Measurements from ENCODE around the gene LSM10.

Gene LSM10

DNA sequence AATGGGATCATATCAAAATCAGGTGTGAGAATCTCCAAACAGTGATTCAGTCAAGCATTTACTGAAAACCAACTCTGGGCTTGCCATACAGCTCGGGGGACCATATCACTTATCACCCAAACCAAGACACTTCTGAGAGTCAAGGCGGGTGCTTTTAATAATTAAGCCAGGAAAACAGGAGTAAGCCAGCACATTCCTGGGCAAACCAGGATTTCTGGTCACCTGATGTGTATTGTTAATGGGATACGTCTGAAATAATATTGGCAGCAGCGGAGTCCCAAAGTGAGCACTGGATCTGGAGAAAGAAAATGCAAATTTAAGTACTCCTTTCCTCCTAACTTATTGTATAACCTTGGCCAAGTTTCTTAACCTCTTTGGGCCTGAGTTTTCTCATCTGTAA, 34.9 kb upstream of the LSM10 start:
- Histone ChIP-seq H3K27ac (ENCODE audit: low read length) (no peak overlapping the region), H3K9me3 (ENCODE audit: control insufficient read depth in 1 of 2, low read length in 2 of 2) (no peaks in the 10 kb centered on the region), H3K4me1 (ENCODE audit: control insufficient read depth in 1 of 2, insufficient read depth in 2 of 2, low read length in 2 of 2) (no peaks in the 10 kb centered on the region), H3K36me3 (ENCODE audit: control insufficient read depth in 1 of 2, insufficient read depth in 2 of 2, low read length in 2 of 2) (peaks cover 4 to 23% of the 10 kb centered on the region in 2 donors), H3K27me3 (ENCODE audit: low read depth, low read length) (no peaks in the 10 kb centered on the region), H3K4me3 (ENCODE audit: low read depth in 1 of 2, low read length in 2 of 2) (no peak overlapping the region)

DNA sequence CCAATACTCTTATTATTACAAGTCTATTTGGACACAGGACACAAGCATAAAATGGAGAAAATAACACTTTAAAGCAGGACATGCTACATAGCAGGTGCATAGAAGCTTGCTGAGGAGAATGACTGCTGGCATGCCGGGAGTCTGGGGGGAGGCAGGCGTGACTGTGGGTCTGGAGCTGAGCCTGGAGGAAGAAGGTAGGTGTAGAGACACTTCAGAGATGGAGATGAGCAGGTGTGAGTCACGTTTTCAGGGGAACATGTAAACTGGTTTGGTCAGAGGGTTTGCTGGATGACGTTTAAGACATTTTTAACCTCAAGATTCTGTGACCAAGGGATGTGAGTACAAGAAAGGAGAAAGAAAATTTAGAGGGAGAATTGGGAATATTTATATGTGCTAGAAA, 28.1 kb upstream of the LSM10 start:
- Histone ChIP-seq H3K4me3 (ENCODE audit: low read depth in 1 of 2, low read length in 2 of 2) (no peak overlapping the region), H3K9me3 (ENCODE audit: control insufficient read depth in 1 of 2, low read length in 2 of 2) (no peaks in the 10 kb centered on the region), H3K27ac (ENCODE audit: low read length) (no peak overlapping the region), H3K27me3 (ENCODE audit: low read depth, low read length) (no peaks in the 10 kb centered on the region), H3K36me3 (ENCODE audit: control insufficient read depth in 1 of 2, insufficient read depth in 2 of 2, low read length in 2 of 2) (peaks cover 8 to 25% of the 10 kb centered on the region in 2 donors), H3K4me1 (ENCODE audit: control insufficient read depth in 1 of 2, insufficient read depth in 2 of 2, low read length in 2 of 2) (no peaks in the 10 kb centered on the region)

DNA sequence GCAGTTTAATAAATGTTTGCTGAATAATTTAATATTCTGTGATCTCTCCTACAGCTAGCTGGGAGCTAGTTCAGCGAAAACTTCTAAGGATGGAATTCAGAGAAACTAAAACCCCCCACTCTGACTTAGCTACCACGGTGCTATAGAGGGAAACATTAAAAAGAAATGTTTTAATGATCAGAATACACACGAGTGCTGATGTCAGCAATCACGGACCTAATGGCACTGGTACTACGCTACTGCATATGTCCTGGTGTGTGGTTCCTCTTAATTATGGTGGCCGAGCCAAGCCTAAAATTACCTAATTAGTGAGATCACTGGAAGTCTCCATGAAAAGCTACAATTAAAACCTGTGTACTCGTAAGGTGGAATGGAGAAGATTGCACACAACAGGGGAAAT, 23.9 kb upstream of the LSM10 start:
- Histone ChIP-seq H3K4me3 (ENCODE audit: low read depth in 1 of 2, low read length in 2 of 2) (no peak overlapping the region), H3K9me3 (ENCODE audit: control insufficient read depth in 1 of 2, low read length in 2 of 2) (no peaks in the 10 kb centered on the region), H3K36me3 (ENCODE audit: control insufficient read depth in 1 of 2, insufficient read depth in 2 of 2, low read length in 2 of 2) (peaks cover 8 to 32% of the 10 kb centered on the region in 2 donors), H3K27ac (ENCODE audit: low read length) (no peak overlapping the region), H3K27me3 (ENCODE audit: low read depth, low read length) (no peaks in the 10 kb centered on the region), H3K4me1 (ENCODE audit: control insufficient read depth in 1 of 2, insufficient read depth in 2 of 2, low read length in 2 of 2) (peaks cover 0 to 5% of the 10 kb centered on the region in 2 donors)

DNA sequence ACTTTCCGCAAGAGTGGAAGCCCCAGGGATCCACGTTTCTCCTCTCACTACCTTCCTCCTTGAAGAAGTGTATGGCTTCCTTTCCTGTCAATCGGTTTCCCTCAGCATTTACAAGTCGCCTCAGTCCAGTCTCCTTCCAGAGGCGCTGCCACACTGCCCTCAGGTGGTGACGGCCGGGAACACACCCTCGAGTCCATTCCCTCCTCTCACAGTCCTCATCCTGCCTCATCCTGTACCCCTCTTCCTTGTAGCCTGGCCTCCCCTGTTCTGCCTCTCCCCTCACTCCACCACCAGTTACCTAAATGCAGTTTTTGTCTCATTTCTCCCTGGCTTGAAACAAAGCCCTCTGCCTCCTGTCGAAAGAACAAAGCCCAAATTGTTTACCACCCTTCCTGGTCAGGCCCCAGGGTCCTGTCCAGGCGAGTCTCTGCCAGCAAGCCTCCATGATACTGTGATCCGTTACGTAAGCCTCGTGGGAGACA, 23.2 kb upstream of the LSM10 start:
- Histone ChIP-seq H3K4me3 (ENCODE audit: low read depth in 1 of 2, low read length in 2 of 2) (no peak overlapping the region), H3K27me3 (ENCODE audit: low read depth, low read length) (no peaks in the 10 kb centered on the region), H3K9me3 (ENCODE audit: control insufficient read depth in 1 of 2, low read length in 2 of 2) (no peaks in the 10 kb centered on the region), H3K4me1 (ENCODE audit: control insufficient read depth in 1 of 2, insufficient read depth in 2 of 2, low read length in 2 of 2) (peaks cover 0 to 5% of the 10 kb centered on the region in 2 donors), H3K36me3 (ENCODE audit: control insufficient read depth in 1 of 2, insufficient read depth in 2 of 2, low read length in 2 of 2) (peaks cover 8 to 31% of the 10 kb centered on the region in 2 donors), H3K27ac (ENCODE audit: low read length) (no peak overlapping the region)

DNA sequence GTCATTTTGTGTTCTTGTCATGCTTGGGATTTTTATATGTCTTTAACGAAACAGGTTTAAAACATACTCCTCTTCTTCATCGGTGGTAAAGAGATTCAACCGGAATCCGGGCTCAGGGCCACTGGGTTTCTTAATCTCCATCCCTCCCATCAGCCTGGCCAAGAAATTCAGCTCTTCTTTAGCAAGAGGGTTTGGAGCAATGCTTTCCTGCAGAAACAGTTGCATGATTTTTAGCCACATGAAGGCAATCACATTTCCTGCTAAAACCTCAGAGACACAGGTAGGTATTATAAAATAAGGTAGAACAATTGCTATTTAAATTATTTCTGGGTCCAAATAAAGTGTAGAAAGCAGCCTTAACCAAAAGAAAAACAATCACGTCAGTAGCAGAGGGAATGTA, 22.7 kb upstream of the LSM10 start:
- peaks cover 8 to 27% of the 10 kb centered on the region in 2 donors for H3K36me3 ChIP-seq (ENCODE audit: control insufficient read depth in 1 of 2, insufficient read depth in 2 of 2, low read length in 2 of 2)
- H3K27ac ChIP-seq (ENCODE audit: low read length), result no peak overlapping the region
- H3K9me3 ChIP-seq (ENCODE audit: control insufficient read depth in 1 of 2, low read length in 2 of 2), result no peaks in the 10 kb centered on the region
- no peak overlapping the region for H3K4me3 ChIP-seq (ENCODE audit: low read depth in 1 of 2, low read length in 2 of 2)
- no peaks in the 10 kb centered on the region for H3K27me3 ChIP-seq (ENCODE audit: low read depth, low read length)
- H3K4me1 ChIP-seq (ENCODE audit: control insufficient read depth in 1 of 2, insufficient read depth in 2 of 2, low read length in 2 of 2), result peaks cover 0 to 5% of the 10 kb centered on the region in 2 donors

DNA sequence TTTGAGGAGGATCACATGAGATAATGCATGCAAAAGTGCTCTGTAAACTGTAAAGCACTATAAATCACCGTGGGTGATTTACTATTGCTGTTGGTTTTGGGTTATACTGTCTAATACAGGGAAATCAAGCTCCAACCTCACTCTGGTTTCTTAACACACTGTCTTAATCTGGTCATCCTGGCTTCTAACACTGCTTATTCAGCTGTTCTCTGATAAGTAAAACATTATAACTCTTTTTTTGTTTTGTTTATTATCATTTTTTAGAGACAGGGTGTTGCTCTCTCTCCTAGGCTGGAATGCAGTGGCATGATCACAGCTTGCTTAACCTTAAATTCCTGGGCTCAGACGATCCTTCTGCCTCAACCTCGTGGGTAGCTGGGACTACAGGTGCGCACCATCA, 21.9 kb upstream of the LSM10 start:
- no peak overlapping the region for H3K4me3 ChIP-seq (ENCODE audit: low read depth in 1 of 2, low read length in 2 of 2)
- H3K4me1 ChIP-seq (ENCODE audit: control insufficient read depth in 1 of 2, insufficient read depth in 2 of 2, low read length in 2 of 2), result peaks cover 0 to 5% of the 10 kb centered on the region in 2 donors
- no peak overlapping the region for H3K27ac ChIP-seq (ENCODE audit: low read length)
- H3K9me3 ChIP-seq (ENCODE audit: control insufficient read depth in 1 of 2, low read length in 2 of 2), result no peaks in the 10 kb centered on the region
- H3K27me3 ChIP-seq (ENCODE audit: low read depth, low read length), result no peaks in the 10 kb centered on the region
- H3K36me3 ChIP-seq (ENCODE audit: control insufficient read depth in 1 of 2, insufficient read depth in 2 of 2, low read length in 2 of 2), result peaks cover 8 to 27% of the 10 kb centered on the region in 2 donors

DNA sequence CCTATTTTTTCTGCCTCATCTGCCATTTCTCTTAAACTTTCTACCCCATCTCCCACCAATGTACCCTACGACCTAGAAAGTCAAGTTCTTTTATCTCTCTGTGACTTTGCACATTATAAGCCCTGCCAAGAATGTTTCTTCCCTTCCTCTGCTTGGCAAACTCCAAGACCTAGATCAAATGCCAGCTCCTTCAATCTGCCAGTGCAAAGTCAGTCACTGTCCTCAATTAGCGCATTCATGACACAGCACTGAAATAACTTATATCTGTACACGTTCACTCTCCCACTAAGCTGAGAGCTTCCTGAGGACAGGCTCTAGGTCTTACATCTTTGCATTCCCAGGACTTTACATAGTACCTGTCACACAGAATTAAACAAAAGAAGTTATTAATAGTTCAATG, 21.4 kb upstream of the LSM10 start:
- peaks cover 0 to 5% of the 10 kb centered on the region in 2 donors for H3K4me1 ChIP-seq (ENCODE audit: control insufficient read depth in 1 of 2, insufficient read depth in 2 of 2, low read length in 2 of 2)
- no peaks in the 10 kb centered on the region for H3K9me3 ChIP-seq (ENCODE audit: control insufficient read depth in 1 of 2, low read length in 2 of 2)
- H3K27ac ChIP-seq (ENCODE audit: low read length), result no peak overlapping the region
- H3K27me3 ChIP-seq (ENCODE audit: low read depth, low read length), result no peaks in the 10 kb centered on the region
- H3K4me3 ChIP-seq (ENCODE audit: low read depth in 1 of 2, low read length in 2 of 2), result no peak overlapping the region
- H3K36me3 ChIP-seq (ENCODE audit: control insufficient read depth in 1 of 2, insufficient read depth in 2 of 2, low read length in 2 of 2), result peaks cover 8 to 27% of the 10 kb centered on the region in 2 donors

DNA sequence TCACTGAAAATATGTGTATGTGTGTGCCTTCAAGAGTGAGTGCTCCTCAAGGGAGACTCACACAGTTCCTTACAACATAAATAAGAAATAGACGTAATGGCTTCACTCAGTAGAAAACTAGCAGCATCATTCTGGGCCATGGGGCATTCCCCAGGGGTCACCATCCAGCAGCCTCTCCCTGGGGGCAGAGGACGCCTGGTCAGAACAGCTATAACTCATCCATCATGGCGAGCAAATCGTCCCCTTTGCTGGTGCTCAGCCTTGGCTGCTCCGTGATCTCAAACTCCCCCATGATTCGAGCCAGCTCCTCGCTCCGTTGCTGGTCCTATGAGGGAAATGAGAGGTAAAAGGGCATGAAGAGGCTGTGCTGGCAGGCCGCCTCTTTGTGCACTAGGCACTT, 20.2 kb upstream of the LSM10 start:
- no peak overlapping the region for H3K27ac ChIP-seq (ENCODE audit: low read length)
- H3K36me3 ChIP-seq (ENCODE audit: control insufficient read depth in 1 of 2, insufficient read depth in 2 of 2, low read length in 2 of 2), result peaks cover 5 to 24% of the 10 kb centered on the region in 2 donors
- no peaks in the 10 kb centered on the region for H3K9me3 ChIP-seq (ENCODE audit: control insufficient read depth in 1 of 2, low read length in 2 of 2)
- no peaks in the 10 kb centered on the region for H3K27me3 ChIP-seq (ENCODE audit: low read depth, low read length)
- H3K4me1 ChIP-seq (ENCODE audit: control insufficient read depth in 1 of 2, insufficient read depth in 2 of 2, low read length in 2 of 2), result peaks cover 0 to 5% of the 10 kb centered on the region in 2 donors
- H3K4me3 ChIP-seq (ENCODE audit: low read depth in 1 of 2, low read length in 2 of 2), result no peak overlapping the region

DNA sequence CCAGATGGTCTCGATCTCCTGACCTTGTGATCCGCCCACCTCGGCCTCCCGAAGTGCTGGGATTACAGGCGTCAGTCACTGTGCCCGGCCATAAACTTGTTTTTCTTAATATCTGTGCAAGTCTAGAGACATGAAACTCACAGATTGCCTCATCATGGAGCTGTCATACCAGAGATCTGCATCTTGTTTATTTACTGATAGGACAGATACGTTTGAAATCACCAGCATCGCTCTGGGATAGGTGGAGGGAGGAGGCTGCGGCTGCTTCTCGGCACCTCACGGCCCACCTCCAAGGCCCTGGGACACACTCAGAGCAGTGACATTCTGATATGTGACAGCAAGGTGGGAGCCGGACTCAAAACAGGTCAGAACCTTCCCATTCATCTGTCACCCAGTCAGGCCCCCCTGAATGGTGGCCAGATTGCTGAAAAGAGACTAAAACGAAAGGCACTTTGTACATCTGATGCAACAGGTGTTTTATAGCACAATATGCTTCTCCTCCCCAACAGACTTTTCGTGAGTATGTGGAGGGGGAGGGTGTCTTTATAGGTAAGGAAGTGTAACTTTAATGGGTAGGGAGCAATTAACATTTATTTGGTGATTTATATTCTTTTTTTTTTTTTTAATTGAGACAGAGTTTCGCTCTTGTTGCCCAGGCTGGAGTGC, 18.1 kb upstream of the LSM10 start:
- Histone ChIP-seq H3K9me3 (ENCODE audit: control insufficient read depth in 1 of 2, low read length in 2 of 2) (no peaks in the 10 kb centered on the region), H3K27me3 (ENCODE audit: low read depth, low read length) (no peaks in the 10 kb centered on the region), H3K27ac (ENCODE audit: low read length) (no peak overlapping the region), H3K36me3 (ENCODE audit: control insufficient read depth in 1 of 2, insufficient read depth in 2 of 2, low read length in 2 of 2) (peaks cover 0 to 8% of the 10 kb centered on the region in 2 donors), H3K4me3 (ENCODE audit: low read depth in 1 of 2, low read length in 2 of 2) (no peak overlapping the region), H3K4me1 (ENCODE audit: control insufficient read depth in 1 of 2, insufficient read depth in 2 of 2, low read length in 2 of 2) (peaks cover 0 to 5% of the 10 kb centered on the region in 2 donors)

DNA sequence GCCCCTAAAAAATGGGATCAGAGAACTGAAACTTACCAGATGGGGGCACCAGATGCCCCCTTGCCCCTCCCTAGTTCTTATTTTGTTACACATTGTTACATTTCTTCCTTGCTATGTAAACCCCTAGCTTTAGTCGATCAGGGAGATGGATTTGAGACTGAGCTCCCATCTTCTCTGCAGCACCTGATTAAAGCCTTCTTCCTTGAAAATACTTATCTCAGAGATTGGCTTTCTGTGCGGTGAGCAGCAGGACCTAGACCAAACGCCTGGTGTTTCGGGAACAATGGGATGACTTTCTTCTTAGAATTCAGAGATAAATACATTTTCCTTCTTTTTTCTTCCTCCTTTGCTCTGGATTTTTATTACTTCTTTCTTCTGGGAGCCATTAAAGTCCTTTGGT, 16.7 kb upstream of the LSM10 start:
- Histone ChIP-seq H3K27ac (ENCODE audit: low read length) (no peak overlapping the region), H3K36me3 (ENCODE audit: control insufficient read depth in 1 of 2, insufficient read depth in 2 of 2, low read length in 2 of 2) (peaks cover 0 to 8% of the 10 kb centered on the region in 2 donors), H3K4me1 (ENCODE audit: control insufficient read depth in 1 of 2, insufficient read depth in 2 of 2, low read length in 2 of 2) (no peaks in the 10 kb centered on the region), H3K9me3 (ENCODE audit: control insufficient read depth in 1 of 2, low read length in 2 of 2) (no peaks in the 10 kb centered on the region), H3K27me3 (ENCODE audit: low read depth, low read length) (no peaks in the 10 kb centered on the region), H3K4me3 (ENCODE audit: low read depth in 1 of 2, low read length in 2 of 2) (no peak overlapping the region)

DNA sequence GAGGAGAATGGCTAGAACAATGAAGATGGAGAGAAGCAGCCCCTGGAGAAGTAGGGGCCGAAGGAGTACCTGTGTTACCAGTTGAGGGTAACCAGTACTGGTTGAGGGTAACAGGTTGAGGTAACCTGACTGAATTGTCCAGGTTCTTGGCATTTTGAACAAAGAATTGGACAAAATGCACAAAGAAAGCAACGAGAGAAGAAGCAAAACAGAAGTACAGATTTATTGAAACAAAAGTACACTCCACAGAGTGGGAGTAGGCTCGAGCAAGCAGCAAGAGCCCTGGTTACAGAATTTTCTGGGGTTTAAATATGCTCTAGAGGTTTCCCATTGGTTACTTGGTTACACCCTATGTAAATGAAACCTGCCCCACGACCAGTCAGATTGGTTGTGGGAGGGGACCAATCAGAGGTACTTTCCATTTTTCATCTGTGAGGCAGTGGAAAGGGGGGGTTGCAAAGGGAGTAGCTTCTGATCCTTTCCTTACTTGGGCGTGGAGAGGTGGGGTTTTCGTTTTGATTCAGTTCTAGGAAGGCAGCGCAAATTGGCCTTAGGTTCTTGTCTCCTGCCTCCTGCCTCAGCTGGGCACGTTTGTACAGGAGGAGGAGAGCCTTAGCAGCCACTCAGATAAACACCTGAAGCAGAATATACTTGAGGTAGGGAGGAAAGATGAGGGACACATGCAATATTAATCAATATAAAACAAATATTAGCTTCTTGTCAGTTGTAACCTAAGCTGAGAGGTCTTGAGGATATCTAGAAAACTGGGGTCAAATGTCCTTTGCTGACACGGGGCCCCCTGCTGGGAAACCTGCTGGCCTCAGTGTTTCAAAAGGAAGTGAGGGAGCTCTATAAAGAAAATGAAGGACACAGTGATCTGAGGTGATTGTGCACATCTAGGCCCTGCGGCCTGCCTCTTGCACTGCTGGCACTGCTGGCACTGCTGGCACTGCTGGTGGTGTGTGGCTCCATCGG, 14.3 kb upstream of the LSM10 start:
- Histone ChIP-seq H3K4me3 (ENCODE audit: low read depth in 1 of 2, low read length in 2 of 2) (no peak overlapping the region), H3K4me1 (ENCODE audit: control insufficient read depth in 1 of 2, insufficient read depth in 2 of 2, low read length in 2 of 2) (no peaks in the 10 kb centered on the region), H3K27ac (ENCODE audit: low read length) (no peak overlapping the region), H3K36me3 (ENCODE audit: control insufficient read depth in 1 of 2, insufficient read depth in 2 of 2, low read length in 2 of 2) (no peaks in the 10 kb centered on the region), H3K9me3 (ENCODE audit: control insufficient read depth in 1 of 2, low read length in 2 of 2) (no peaks in the 10 kb centered on the region), H3K27me3 (ENCODE audit: low read depth, low read length) (no peaks in the 10 kb centered on the region)

All from muscle layer of duodenum (tissue), 2 donors.